ENCODE results near the gene CKLF.

CKLF gene

DNA sequence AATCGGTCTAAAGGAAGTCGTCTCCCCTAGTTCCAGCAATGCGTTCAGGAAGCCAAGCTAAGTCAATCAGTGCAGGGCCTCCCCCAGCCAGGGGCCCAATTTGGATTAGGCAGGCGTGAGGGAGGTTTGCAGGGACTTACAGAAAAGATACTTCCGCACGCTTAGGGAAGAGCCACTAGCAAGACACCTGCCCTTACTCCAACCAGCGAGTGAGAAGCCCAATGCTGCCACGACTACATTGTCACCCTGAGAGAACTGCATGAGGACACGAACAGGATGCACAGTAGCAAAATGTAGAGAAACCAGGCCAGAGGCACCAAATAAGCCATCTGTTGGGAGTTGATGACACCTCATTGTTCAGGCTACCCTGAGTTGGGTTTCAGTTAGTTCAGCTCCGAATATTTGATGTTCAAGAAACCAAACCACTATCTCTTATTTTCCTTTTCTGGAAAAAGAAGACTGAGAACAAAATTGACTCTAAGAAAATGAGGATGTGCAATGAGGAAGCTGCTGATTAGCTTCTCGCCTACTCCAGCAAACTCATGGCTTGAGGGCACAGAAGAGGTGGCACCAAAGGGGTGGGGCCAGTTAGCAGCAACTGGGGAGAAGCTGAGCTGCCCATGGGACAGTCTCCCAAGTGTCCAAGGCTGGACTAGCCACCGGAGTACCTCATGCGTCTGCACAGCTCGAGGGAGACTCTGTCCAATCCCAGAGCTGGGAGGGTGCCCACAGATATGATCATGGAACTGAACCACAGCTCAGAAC is 31.8 kb upstream of the CKLF start:
- TF ChIP-seq, protein P1, sequence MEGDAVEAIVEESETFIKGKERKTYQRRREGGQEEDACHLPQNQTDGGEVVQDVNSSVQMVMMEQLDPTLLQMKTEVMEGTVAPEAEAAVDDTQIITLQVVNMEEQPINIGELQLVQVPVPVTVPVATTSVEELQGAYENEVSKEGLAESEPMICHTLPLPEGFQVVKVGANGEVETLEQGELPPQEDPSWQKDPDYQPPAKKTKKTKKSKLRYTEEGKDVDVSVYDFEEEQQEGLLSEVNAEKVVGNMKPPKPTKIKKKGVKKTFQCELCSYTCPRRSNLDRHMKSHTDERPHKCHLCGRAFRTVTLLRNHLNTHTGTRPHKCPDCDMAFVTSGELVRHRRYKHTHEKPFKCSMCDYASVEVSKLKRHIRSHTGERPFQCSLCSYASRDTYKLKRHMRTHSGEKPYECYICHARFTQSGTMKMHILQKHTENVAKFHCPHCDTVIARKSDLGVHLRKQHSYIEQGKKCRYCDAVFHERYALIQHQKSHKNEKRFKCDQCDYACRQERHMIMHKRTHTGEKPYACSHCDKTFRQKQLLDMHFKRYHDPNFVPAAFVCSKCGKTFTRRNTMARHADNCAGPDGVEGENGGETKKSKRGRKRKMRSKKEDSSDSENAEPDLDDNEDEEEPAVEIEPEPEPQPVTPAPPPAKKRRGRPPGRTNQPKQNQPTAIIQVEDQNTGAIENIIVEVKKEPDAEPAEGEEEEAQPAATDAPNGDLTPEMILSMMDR (IDR thresholded peaks at IDR 0.05; ENCODE audit: insufficient read depth, low read depth, low read length, missing control alignments) = no peak
- DNase-seq (ENCODE audit: low read depth) = no peak
- H3K4me3 ChIP-seq (ENCODE audit: low read depth, low read length) = no peak overlapping the region

DNA sequence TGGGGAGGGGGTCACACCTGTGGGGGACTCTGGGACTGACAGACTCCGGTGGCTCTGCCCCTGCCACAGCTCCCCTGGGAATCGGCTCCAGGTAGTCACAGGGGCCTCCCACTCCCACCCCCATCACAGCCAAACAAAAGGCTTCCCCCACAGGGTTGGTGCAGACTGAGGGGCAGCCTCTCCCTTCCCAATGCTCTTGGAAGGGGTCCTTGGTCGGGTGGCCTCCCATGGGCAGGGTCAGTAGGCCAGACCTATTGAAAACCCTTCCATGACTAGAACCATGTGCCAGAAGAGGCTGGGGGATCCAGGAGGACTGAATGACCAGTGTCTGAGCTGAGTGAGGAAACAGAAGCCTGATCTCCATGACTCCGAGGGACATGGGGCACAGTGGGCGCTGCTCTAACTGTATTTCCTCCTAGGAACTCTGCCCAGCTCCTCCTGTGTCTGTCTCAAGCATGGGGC is 31.1 kb upstream of the CKLF start:
- DNase-seq (ENCODE audit: low read depth) = no peak
- no peak overlapping the region for H3K4me3 ChIP-seq (ENCODE audit: low read depth, low read length)
- TF ChIP-seq, protein P1 (IDR thresholded peaks at IDR 0.05; ENCODE audit: insufficient read depth, low read depth, low read length, missing control alignments) = no peak

DNA sequence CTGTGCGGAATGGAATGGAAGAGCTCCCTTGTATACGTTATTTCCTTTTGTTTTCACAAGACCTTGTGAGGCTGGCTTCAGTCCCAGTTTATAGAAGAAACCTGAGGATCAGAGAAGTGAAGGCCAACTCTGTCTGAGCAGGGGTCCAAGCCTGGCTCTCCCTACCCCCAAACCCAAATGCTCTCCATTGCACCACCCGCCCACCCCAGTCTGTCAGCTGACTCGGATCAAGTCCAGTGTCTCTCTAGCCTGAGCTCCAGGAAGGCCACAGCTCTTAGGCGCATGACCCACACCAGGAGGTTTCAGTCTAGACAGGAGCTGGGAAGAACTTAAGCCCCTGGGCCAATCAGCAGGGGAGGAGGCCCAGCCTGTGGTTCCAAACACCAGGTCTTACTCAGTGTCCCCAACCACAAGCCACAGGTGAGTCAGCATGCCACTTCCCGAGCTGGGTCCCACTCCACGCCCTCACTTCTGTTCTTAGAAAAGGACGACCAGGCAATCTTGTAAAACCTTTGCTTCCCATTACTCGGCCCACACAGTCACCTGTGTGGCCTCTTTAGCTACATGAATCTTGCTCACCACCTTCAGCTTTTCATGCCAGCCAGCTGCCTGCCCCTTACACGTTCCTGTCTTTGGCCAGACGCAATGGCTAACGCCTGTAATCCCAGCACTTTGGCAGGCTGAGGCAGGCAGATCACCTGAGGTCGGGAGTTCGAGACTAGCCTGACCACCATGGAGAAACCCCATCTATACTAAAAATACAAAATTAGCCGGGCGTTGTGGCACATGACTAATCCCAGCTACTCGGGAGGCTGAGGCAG is 30.2 kb upstream of the CKLF start:
- no peak overlapping the region for H3K4me3 ChIP-seq (ENCODE audit: low read depth, low read length)
- DNase-seq (ENCODE audit: low read depth) = peak; percentile 94
- TF ChIP-seq, protein P1 (IDR thresholded peaks at IDR 0.05; ENCODE audit: insufficient read depth, low read depth, low read length, missing control alignments) = no peak

DNA sequence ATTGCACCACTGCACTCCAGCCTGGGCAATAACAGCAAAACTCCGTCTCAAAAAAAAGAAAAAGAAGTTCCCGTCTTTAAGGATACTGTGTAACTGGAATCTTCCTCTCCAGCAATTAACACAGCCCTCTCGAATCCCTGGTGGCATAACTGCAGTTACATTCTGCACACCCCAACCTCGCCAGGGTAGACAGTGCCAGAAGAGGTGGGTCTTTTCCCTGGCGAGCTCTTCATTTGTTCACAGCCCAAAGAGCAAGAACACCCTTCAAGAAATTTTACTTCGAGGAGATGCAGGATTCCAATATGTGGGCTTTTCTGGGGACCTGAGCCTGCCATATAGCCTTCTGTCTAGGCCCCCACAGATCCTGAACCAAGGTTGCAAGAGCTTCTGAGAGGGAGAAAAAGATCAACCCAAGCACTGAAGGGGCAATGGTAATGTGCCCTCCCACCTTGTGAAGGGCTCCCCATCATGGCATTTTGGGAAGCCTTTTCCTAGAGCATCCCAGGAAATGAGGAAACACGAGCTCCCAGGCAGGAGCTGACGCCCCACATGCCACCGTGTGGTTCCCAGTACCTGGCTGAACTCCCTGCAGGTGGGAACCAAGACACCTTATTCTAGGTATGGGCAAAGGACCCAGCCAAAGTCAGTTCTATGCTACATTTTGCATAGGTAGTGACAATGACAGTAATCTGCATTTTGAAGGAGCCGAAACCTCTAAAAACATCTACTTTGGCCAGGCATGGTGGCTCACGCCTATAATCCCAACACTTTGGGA is 29.4 kb upstream of the CKLF start:
- no peak overlapping the region for H3K4me3 ChIP-seq (ENCODE audit: low read depth, low read length)
- TF ChIP-seq, protein P1 (IDR thresholded peaks at IDR 0.05; ENCODE audit: insufficient read depth, low read depth, low read length, missing control alignments) = no peak
- DNase-seq (ENCODE audit: low read depth) = no peak

DNA sequence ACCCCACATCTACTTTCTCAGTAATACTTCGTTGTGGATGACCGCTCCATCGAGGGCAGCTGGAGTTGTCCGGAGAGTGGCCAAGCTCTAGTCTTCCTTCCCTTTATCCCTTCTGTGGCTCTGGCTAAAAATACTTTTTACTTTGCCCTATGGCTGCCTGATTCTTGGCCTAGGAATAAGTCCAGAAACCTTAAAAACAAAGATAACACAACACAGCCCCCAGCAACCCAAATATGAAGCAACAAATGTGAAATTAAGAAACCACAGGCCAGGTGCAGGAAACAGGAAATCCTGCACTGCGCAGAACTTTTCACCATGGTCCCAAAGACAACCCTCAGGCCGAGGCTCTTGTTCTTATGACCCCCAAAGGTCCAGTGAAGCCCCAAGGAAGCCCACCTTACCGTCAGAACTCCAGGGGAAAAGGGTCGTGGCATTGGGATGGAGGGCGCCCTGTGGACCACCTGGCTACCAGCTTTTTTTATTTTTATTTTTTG is 28.5 kb upstream of the CKLF start:
- TF ChIP-seq, protein P1 (IDR thresholded peaks at IDR 0.05; ENCODE audit: insufficient read depth, low read depth, low read length, missing control alignments) = no peak
- DNase-seq (ENCODE audit: low read depth) = peak; percentile 82
- H3K4me3 ChIP-seq (ENCODE audit: low read depth, low read length) = no peak overlapping the region

DNA sequence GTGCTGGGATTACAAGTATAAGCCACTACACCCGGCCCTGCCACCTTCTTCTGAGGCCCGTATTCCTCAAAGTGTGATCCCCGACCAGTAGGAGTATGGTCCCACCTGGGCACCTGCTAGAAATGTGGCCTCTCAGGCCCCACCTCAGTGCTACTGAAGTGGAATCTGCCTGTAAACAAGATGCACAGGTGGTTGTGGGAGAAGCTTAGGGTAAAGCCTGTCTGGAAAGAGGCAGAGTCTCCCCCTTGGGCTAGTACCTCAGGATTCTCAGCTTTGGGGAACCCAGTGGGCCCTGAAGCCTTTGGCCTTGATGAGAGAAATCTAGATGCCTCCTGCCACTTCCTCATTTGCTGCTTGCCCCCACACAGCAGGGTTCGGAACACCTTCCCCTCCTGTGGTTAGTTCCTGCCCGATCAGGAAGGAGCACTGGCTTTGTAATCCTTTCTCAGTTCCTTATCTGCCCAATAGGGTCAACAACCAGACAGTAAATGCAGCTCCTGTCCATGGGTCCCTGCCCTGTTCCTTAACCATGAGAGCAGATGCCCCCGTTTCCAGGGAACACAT is 27.7 kb upstream of the CKLF start:
- TF ChIP-seq, protein P1 (IDR thresholded peaks at IDR 0.05; ENCODE audit: insufficient read depth, low read depth, low read length, missing control alignments) = peak; percentile 13
- peak; percentile 89 for DNase-seq (ENCODE audit: low read depth)
- H3K4me3 ChIP-seq (ENCODE audit: low read depth, low read length) = no peak overlapping the region

Data from GM12865 (cell line).